Activated CD4-positive, CD25-positive, alpha-beta regulatory T cell treated with anti-CD3 and anti-CD28 coated beads, Interleukin-2, amount 50 U/mL, for 72 hours (primary cell): ENCODE results near the gene AIFM2.
"Not testable (repeated sequence)": the region's sequence is repeated elsewhere in the genome, so short reads cannot be mapped to it uniquely, and the experiment has no call there.

Source experiments
- DNase-seq: peaks from one replicate; pipeline ENCODE4 v3.0.0; 2021

The AIFM2 gene

DNA sequence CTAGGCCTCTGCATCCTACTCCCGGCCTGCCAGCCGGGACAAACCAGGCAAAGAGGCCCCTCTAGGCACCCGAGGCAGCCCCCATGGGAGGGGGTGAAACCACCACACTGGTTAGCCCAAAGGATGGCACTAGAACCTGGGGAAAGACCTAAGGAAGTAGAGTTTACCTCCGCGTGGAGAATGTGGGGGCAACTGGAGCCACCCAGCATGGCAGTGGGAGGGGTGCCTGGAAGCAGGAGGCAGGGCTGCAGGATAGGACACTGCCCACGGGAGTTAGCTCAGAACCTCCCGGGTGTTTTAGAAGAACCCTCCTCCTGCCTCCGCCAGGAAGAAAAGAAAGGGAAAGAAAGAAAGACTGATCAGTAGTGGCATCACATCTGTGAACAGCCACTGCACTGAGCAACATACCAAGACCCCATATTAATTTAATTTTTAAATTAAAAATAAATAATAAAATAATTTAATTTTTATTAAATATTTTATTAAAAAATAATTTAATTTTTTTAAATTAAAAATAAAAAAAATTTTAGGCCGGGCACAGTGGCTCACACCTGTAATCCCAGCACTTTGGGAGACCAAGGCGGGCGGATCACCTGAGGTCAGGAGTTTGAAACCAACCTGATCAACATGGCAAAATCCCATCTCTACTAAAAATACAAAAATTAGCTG is 11.2 kb downstream of the AIFM2 start:
- no peak for DNase-seq

DNA sequence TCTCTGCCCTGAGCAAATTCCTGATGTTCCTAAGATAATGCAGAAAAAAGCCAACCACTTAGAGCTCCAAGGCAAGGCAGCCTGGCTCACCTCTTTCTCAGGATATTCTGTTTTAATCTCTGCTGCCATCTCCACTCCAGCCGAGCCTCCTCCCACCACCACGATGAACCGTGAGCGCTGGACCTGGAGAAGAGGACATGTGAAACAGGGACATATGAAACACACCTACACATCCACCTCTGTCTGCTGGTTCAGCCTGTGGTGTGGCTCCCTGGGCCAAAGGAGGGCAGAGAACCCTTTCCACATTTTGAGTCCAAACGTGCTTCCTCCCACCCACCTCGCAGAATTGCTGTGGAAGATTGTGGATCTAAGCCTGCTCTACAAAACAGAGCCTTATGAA is 12.2 kb downstream of the AIFM2 start:
- no peak for DNase-seq

DNA sequence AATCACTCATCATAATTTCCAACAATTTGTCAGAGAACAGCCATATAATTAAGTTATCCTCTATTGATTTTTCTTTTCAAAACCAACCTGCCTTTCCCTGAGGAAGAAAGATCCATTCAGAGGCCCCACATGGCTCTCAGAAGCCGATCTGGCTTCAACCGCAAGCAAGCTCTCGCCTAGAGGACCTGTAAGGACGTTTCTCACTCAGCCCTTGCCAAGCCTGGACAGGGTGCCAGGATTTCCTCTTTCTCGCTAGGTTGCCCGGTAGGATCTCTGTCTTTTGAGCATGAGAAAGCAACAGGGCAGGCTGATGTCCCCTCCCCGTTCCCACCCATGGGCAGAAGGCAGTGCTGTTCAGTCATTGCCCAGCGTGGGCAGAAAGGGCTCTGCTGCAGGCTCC is 13.0 kb downstream of the AIFM2 start:
- no peak for DNase-seq

DNA sequence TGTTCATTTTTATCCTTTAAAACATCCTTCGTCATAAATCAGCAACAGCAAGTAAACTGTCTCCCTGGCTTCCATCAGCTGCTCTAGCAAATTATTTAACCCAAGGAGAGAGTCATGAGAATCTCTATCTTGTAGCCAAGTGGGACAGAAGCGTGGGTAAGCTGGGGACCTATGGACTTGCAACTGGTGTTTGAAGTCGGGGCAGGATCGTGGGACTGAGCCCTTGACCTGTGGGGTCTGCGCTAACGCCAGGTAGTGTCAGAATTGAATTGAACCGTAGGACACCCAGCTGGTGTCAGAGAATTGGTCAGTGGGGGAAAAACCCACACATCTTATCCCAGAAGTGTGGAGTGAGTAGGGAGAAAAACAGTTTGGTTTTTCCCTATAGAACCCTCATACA is 13.4 kb downstream of the AIFM2 start:
- no peak for DNase-seq

DNA sequence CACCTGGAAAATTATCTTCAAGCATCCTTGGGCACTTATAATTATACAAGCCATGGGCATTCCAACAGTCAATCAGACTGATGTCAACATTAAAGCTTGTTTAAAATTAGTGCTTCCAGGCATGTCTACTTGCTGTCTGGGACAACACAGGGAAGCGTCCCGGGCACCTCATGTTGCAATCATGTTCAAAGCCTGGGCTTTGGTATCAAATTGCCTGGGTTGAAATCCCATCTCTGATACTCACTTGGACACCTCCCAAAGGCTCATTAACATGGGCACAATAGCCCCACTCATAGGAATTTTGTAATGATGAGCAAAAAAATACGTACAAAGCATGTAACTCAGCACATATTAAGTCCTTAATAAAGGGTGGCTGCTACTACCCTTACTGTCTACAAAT is 14.4 kb downstream of the AIFM2 start:
- no peak for DNase-seq

DNA sequence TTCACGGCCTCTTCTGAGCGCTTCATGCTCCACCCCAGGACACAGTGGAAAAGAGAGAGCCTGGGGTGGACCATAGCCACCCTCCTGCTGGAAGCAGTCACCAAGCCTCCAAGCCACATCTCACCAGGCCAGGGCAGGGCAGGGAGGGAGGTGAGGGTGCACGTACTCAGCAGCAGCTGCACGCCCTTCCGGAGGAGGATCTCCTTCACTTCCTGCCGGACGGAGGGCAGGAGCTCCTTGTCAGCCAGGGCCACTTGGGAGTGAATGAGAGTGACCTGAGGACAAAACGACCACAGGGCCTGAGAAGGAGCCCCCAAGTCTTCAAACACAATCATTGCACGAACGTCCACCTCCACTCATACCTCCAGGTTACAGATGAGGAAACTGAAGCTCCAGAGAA is 15.0 kb downstream of the AIFM2 start:
- no peak for DNase-seq

DNA sequence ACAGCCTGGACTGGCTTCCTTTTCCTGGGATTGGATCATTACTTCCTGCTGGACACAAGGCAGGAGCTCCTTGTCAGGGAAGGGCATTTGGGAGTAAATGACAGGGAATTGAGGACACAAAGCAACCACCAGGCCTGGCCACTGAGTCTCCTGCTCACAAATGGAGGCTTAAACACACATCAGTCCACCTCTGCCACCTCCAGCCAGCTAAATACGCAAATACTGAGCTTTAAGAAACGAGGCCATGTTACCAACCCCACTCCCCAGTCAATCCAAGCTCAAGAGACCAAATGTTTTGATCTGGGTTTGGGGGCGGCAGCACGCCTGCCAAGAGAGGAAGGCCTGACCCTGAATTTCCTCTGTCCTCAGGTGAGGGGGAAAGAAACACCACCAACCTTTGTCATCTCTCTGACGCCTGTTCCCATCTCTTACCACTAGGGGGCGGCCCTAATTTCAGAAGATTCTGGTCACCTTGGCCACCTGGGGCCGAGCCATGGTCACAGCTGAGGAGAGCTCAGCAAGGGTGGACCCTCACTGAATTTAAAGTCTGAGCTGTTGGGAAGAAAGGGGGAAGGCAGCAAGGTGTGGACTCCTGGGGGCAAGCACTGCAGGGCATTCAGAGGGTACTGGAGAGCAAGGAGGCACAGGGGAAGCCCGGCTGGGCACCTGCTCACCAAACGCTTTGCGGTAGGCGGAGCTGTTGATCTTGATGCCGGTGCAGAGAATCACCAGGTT is 16.5 kb downstream of the AIFM2 start:
- peak; percentile 58 for DNase-seq

DNA sequence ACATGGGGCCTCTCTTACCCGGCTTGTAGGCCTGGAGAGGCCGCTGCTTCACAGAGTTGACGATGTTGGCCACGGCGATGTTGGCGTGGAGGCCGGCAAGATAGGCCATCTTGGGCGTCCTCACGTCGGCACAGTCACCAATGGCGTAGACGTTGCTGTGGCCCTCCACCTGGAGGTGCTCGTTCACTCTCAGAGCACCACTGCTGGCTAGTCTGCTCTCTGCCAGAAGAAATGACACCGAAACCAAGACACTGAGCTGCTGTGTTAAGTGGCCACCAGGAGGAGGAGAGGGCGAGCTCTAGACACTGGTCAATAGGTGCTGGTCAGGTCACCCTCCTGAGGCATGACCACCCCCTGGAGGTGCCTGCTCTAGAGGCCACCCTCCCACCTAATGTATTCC is 17.7 kb downstream of the AIFM2 start:
- DNase-seq: no peak

DNA sequence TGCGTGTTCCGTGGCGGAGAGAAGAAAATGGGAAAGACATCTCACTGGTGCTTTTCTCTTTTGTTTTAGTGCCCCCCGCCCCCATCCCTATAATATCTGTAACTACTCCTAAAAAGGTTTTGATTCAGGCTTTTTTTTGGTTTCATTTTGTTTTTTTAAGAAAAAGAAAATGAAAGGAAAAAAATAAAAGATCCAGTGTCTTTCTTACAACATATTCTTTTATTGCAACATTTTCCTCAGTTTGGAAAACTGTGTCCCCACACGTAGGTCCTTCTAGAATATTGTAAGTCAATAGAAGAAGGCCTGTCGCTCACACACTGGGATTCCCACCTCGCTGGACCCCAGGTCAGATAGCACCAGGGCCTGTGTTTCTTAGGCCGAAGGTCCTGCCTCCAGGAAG is 20.6 kb downstream of the AIFM2 start:
- no peak for DNase-seq

DNA sequence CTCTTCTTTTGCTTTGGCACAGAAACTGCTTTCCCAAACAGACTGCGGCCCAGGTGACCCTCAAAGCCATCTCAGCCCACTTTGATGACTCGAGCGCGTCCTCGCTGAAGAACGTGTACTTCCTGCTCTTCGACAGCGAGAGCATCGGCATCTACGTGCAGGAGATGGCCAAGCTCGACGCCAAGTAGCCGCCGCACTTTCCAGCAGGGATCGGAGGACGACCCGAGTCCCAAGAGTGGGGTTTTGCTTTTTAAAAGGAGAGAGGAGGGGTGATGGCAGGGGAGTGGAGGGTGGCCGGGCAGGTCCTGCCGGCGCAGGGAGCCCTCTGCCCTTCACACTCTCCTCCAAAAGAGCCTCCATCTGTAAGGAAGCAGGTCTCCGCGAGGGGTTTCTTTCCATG is 21.1 kb downstream of the AIFM2 start:
- no peak for DNase-seq

DNA sequence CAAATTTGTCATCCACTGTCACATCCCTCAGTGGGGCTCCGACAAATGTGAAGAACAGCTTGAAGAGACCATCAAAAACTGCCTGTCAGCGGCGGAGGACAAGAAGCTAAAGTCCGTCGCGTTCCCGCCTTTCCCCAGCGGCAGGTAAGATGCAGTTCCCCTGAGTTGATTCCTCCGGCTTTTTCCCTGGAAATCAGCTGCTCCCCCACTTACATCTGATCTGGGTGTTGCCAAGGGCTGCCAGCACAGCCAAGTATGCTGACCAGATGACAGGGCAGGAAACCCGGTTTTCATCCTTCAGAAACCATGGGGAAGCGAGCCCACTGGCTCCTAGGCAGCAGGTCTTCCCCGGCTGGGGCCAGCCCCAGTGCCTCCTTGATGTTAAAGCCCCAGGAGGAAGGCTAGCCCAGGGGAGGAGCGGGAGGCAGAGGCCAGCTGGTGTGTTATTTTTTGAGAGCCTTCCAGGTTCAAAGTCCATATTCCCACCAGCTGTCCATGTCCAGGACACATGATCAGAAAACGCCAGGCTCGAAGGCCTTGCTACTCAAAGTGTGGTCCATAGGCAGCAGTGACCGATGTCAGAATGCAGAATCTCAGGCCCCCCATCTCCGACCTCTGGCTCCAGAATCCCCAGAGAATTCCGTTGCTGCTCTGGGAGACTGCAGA is 23.4 kb downstream of the AIFM2 start:
- DNase-seq: no peak

DNA sequence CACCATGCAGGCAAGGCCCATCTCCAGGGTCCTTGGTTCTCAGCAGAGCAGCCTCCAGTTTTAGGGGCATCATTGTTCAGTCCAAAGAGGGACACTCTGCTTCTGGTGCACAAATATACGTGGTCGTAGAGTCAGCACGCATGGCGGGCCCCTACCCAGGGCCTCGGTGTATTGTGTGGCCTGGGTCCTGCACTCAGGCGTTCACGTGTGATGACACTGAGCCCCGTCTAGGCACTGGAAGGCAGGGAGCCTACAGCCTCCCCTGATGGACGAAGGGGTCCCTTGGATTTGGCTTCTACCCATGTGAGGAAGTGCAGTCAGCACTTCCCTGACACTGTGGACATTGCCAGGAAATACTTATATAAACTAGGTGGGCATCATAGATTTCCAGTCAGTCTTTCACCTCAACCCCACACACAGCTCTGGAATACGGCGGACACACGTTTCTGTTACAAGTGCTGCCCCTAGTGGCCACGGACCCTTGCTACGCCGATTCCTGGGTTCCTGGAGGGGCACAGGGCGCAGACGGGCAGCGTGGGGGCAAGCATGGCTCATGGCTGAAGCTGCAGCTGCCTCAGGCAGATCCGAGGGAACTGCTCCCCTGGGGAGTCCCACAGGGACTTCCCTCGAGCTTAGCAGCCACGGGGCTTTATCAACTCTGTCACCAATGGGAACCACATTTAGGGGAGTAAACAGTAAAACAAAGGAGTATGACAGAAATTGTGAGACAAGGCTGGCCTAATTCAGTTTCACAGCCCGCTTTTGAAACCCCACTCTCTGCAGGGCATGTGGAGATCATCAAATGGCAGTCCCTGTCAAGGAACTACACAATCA is 25.4 kb downstream of the AIFM2 start:
- no peak for DNase-seq

DNA sequence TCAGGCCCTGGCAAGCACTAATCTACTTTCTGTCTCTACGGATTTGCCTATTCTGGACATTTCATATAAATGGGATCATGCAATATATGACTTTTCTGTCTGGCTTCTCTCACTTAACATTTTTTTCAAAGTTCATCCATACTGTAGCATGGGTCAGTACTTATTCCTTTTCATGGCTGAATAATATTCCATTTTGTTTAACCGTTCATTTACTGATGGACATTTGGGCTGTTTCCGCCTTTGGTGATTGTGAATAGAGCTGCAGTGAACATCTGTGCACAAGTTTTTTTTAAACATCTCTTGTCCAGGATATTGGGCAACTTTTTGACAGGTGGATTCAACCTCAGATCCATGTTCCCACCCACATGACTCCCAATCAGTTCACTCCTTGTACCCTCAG is 31.0 kb downstream of the AIFM2 start:
- no peak for DNase-seq

DNA sequence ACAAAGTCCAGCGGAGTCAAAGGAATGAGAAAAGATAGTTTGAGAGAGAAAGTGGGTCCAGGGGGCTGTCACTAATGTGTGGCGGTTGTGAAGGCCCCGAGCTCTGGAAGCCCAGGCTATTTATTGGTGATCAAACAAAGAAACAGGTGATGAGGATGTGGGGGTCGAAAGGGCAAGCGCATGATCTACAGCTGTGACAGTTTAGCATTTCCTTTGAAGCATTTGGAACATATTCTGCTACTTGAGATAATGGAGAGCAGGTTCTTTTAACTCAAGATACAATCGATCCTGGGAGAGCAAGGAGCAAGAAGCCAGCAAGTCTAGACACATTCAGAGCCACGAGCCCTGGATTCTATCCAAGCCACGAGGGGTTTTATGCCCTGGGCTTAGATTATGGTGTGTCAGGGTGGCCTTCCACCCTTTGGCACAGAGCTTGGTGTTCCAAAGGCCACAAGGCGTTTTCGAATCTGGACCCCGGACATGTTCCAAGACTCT is 31.5 kb downstream of the AIFM2 start:
- not testable (repeated sequence) for DNase-seq

DNA sequence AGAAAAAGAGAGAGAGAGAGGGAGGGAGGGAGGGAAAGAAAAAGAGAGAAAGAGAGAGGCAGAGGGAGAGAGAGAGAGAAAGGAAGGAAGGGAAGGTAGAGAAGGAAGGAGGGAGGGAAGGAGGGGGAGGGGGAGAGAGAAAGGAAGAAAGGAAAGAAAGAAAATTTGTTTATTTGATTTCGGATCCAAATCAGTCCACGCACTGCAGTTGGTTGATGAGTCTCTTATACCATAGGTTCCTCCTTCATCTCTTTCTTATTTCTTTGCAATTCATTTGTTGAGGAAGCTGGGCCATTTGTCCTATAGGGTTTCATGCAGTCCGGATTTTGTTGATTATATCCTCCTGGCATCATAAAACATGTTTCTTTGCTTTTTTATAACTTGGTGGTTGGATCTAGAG is 34.4 kb downstream of the AIFM2 start:
- DNase-seq: no peak

DNA sequence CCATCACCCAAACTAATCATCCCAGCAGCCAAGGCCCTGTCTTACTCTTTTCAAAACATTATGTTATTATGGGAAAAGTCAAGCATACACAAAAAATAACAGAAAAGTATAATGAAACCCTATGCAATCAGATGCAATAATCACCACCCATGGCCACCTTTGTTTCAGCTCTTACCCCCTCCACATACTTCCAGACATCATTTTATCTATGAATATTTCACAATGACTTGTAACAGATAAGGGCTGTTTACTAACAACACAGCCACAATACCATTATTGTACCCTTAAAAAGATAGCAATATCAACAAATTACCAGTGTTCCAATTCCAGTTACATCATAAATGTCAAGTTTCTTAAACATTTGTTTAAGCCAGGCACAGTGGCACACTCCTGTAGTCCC is 35.2 kb downstream of the AIFM2 start:
- no peak for DNase-seq

DNA sequence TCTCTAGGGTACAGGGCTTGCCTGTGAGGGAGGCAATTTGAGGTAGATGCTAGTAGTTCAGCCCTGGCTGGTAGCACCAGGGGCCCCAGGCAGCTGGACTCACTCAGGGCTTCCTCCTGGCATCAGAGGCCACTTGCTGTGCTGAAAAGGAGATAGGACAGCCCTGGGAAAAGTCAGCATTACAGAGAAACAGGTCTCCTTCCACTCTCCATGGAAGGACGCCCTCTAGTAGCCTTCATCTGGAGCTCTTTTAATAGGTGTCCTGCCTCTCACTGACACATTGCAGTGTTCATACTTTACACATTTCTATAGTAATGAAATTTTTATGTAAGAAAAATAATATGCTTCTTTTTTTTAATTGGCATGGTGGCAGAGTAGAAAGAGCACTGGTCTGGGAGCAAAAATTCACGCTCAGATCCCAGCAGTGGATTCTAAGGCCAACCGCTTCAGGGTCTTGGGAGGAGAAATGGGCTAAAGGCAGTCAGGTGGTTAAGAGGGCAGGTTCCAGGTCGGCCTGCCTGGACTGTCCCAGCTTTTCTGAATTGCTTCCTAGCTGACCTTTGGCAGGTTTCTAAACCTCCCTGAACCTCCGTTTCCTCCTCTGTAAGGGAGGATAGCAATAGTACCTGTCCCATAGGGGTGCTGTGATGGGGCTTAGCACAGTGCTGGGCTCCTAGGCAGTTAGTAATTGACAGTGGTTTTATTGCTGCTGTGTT is 35.8 kb downstream of the AIFM2 start:
- no peak for DNase-seq

DNA sequence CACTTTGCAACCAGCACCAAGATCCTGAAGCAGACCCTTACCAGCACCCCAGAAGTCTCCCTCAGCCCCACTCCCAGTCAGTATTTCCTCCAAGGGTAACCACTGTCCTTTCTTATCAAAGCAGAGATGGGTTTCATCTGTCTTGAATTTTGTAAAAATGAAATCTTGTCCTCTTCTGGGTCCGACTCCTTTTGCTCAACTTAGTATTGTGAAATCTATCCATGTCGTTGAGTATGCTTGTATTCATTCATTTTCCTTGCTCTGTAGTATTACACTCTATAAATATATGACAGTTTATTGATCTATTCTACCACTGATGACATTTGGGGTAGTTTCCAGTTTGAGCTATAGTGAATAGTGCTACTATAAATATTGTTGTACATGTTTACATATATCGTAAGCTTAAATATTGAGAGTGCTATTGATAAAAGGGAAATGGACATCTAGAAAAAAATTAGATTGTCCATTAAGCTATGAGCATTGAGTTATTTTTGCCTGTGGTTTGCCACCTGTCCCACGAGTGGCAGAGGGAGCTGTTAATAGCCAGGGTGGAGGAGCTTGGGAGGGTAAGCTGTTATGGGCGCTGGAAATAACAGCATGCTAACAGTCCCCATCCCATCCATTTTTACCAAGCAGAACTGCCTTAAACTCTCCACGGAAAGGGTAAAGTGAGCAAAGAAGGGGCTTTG is 36.5 kb downstream of the AIFM2 start:
- no peak for DNase-seq

DNA sequence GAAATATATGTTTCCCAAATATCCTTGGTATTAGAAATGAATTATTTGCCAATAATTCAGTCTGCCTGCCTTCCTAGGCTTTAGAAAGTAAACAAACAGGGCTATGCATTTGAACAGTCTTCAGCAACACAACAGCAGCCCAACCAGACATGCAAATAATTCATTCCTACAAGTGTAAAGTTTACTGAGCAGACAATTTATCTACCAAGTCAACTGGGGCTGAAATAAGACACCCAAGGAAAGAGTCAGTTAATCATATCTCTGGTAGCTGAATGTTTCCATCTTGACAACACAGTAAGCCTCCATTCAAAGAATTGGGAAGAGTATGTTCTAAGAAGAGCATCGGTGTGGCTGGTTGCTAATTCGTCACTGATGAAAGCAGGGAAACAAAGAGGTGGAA is 38.4 kb downstream of the AIFM2 start:
- no peak for DNase-seq

DNA sequence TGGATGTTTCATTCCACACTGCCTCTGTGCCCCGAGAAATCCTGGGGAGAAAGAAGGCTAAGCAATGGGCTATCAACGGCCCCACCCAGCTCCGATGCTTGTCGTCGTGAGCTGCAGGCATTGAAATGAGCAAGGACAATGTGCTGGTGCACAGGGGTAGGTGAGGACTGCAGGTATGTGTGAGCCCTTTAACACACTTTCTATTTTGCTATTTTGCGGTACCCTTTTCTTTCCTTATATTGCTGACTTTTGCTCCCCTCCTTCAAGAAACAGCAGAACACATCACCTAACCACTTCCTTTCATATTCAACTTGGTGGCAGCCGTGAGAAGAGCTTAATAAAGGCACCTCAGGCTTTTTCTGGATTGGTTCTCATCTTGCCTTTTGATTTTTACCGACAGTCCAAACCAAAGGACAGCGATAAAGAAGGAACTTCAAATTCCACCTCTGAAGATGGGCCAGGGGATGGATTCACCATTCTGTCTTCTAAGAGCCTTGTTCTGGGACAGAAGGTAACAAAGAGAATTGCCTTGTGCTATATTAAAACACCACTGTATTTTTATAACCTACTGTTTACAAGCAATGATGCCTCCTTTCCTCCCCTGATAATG is 39.2 kb downstream of the AIFM2 start:
- no peak for DNase-seq

DNA sequence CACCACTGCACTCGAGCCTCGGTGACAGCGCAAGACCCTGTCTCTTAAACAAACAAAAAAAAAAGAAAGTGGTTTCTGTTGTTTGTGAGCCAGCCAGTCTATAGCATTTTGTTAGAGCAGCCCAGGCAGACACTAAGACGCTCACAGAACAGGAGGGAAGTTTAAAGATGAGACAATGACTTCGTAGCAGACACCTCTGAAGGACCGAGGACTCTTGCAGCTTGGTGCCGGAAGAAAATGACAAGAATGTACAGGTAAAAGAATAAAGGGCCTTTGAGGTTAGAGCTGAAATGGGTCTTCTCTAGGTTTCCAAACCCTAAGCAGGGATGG is 40.3 kb downstream of the AIFM2 start:
- DNase-seq: no peak

DNA sequence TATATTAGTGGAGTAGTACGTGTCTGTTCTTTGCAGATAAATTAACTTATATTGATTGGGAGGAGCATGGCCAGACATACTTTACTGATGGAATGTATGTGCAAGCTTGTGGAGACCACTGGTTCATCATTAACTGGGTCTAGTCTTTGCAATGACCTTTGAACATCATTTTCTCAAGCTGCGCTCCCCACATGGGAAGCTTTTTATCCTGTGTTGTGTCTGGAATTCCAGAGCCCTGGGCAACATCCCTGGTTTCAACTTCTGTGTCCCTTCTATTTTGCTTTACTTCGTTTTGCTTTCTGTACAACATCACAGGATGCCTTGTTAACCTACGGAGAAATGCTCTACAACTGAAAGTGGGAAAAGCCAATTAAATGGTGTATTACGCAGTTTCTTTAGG is 41.7 kb downstream of the AIFM2 start:
- DNase-seq: no peak
